ENCODE measurements around the gene PTMA.

GRCh38 chr2:231677632-231678104 lies 30.7 kb upstream of the PTMA start:
- peak; percentile 93 for TF ChIP-seq CTCF (IDR thresholded peaks at IDR 0.05; ENCODE audit: poor library complexity, severe bottlenecking)
- TF ChIP-seq MXI1 (conservative IDR thresholded peaks at IDR 0.05; ENCODE audit: poor library complexity, severe bottlenecking): peak; percentile 16
- peak; percentile 87 for TF ChIP-seq RAD21 (conservative IDR thresholded peaks at IDR 0.05)
- no peak for TF ChIP-seq POLR2AphosphoS5 (IDR thresholded peaks at IDR 0.05)
- TF ChIP-seq EZH2 (IDR thresholded peaks at IDR 0.05; ENCODE audit: borderline replicate concordance, insufficient read depth, low read length, poor library complexity, severe bottlenecking): no peak
- no peak for TF ChIP-seq EP300 (conservative IDR thresholded peaks at IDR 0.05; ENCODE audit: poor library complexity, severe bottlenecking)
- no peak for TF ChIP-seq REST (IDR thresholded peaks at IDR 0.05; ENCODE audit: borderline replicate concordance)

Measured in neural cell (in vitro differentiated cells).